HG02973 (cell line): ENCODE measurements around the gene OR6B1.
"Not testable (repeated sequence)": the region's sequence is repeated elsewhere in the genome, so short reads cannot be mapped to it uniquely, and the experiment has no call there.

Experiments
- ATAC-seq: cut with Tn5 transposase; IDR thresholded peaks from one replicate; pipeline ENCODE4 v1.9.1; 2021; ENCODE audit warnings: moderate library complexity; ENCODE audit not compliant: unreplicated experiment

Gene OR6B1

DNA sequence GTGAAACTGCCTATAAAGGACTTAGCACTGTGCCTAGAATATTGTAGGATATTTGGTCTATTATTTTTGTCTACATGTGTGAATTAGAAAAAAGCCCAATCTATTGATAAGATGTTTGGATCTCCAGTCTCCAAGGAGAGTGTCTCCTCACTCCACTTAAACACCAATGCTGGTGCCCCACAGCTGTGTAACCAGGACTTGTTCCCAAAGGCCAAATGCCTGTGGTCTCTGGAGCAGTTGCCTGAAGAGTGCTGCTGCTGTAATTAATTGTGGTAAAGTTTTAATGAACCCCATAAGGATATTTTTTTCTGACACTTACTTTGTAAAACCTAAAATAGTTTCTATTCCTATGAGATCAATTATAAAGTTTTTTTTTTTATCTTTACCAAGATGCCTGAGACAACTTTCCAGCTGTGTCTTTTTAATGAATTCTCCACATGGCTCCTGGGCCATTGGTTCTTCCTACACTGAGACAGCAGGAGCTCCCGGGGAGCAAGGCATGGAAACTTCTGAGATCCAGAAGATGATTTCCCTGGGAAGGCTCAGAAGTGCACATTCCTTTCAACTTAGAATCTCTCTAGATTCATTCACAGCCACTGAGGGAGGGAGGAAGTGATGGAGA is 37.4 kb downstream of the OR6B1 start:
- no peak for ATAC-seq

DNA sequence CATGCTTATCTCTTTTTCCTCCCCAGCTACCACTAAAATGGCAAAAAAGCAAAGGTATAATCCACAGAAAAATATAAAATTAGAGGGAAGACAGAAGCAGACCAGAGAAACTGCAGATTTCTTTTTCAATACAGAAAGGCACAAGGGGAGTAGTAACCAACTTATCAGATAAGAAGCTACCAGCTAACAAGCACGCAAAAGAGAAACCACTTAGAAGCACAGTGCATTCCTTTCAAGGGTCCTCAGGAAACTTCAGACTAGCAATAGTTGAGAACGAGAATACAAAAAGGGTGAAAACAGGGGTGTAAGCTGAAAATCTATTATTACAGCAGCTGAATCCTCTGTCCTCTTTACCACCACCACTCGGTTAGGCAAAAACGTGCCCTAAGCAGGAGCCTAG is 38.8 kb downstream of the OR6B1 start:
- no peak for ATAC-seq

DNA sequence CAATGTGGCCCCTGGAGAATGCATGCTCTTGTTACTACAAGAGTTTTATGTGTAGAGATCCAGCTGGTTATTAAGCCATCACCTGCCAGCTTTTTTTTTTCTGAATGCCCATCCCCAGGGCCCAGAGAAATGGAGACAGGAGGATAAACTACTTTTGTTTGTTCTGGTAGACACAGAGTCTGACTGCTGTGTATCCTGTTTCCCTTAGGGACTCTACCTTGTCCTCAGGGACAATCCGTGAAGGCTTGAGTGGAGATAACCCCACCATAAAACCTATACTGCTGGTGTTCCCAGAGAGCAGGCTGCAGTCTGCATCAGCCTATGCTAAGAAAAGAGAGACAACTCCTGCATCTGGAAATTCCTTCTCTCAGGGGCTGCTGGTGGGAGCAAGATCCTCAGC is 48.5 kb downstream of the OR6B1 start, which contains the start of gene OR2A5:
Gene OR2A5, plus strand, starts transcription at position 301 of the 400 bp plus-strand sequence. CDS start 1,454 bp downstream, outside the sequence.
- no peak for ATAC-seq

DNA sequence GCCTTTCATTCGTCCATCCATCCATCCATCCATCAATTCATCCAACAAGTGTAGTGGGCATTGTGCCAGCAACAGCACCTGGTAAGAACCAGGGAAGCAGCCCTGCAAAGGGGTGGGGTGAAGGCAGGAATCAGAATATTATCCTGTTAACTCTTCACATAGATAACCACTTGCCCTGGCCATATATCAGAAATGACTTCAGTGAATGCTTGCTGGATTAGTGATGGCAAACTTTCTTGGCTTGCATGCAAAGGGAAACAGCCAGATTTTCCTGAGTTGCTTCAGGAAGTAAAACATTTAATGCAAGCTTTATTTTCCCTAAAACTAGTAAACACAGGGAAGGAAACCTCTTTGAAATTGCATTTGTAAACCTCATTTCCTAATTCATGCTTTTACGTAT is 49.4 kb downstream of the OR6B1 start:
- ATAC-seq = no peak

DNA sequence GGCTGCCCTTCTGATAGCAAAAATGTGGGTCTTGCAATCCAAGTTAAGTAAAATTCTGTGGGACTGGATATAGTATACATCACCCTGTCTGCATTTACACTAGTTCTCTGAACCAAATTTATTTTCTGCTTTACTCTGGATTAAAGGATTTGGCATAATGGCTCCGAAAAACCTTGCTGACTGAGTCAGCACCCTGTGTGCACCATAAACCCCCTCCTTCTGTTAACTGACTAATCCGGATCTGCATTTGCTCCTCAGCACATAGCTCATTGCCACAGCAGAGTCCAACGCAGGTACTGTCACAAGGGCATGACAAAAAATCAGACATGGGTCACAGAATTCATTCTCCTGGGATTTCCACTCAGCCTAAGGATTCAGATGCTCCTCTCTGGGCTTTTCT is 50.0 kb downstream of the OR6B1 start:
- ATAC-seq = no peak

DNA sequence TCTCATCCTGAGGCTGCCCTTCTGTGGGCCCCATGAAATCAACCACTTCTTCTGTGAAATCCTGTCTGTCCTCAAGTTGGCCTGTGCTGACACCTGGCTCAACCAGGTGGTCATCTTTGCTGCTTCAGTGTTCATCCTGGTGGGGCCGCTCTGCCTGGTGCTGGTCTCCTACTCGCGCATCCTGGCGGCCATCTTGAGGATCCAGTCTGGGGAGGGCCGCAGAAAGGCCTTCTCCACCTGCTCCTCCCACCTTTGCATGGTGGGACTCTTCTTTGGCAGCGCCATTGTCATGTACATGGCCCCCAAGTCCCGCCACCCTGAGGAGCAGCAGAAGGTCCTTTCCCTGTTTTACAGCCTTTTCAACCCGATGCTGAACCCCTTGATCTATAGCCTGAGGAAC is 50.8 kb downstream of the OR6B1 start:
- ATAC-seq = not testable (repeated sequence)

DNA sequence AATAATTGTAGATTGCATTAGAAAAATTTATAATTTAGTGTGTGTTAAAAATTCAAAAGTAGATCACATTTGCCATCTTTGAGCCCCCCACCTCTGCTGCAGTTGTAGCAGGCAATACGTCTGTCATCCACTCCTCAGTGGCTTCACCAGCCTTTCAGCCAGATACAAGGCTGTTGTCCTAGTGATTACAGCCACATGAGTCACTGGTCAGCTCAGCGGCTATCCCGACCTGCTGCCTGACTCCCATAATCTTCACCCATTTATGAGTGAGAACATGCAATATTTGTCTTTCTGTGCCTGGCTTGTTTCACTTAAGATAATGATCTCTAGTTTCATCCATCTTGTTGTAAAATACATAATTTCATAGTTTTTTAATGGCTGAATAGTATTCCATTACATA is 57.8 kb downstream of the OR6B1 start:
- ATAC-seq = no peak
